ENCODE measurements around the gene GALNT2. TPM values are rescaled to one million over a fixed set of nuclear protein-coding genes. Genes with fewer than 3 reads are reported as not detected.

GALNT2 gene
- total and polyA plus RNA-seq, 2 of the 13 experiments (the other 11 are each of a cell fraction or from before 2014, with no cell fraction given), result 39.3 to 39.6 TPM

- DNase-seq (ENCODE audit: low spot score), result no peak
- BruUV-seq (replicated peaks), result no TSS peak
- Histone ChIP-seq H3K36me3 (replicated peaks in 1 of 2; ENCODE audit: control insufficient read depth in 1 of 2, insufficient read depth in 2 of 2, low read length in 2 of 2) (no peaks in the 10 kb centered on the region), H2AFZ (ENCODE audit: low read length) (no peak overlapping the region), H3K4me2 (ENCODE audit: low read depth, low read length) (no peak overlapping the region), H3K4me1 (ENCODE audit: insufficient read depth, low read length) (no peaks in the 10 kb centered on the region), H4K20me1 (ENCODE audit: insufficient read depth, low read length) (peaks cover under 1% of the 10 kb centered on the region), H3K9me3 (ENCODE audit: low read length) (peaks cover 4% of the 10 kb centered on the region), H3K4me3 (replicated peaks in 1 of 3; ENCODE audit: insufficient read depth in 1 of 3, low read depth in 2 of 3, low read length in 3 of 3) (no peak overlapping the region), H3K9ac (ENCODE audit: insufficient read depth, low read depth, low read length) (no peak overlapping the region), H3K79me2 (ENCODE audit: insufficient read depth, low read length) (peaks cover 7% of the 10 kb centered on the region), H3K27ac (ENCODE audit: extremely low read length, insufficient read depth, low read length) (no peak overlapping the region), H3K27me3 (ENCODE audit: control insufficient read depth in 1 of 2, insufficient read depth in 2 of 2, low read length in 2 of 2) (no peaks in the 10 kb centered on the region)
- no peak for TF ChIP-seq ZSCAN22 (CRISPR knock-in tag; IDR thresholded peaks at IDR 0.05)
- no peak for TF ChIP-seq ELK4 (CRISPR knock-in tag; IDR thresholded peaks at IDR 0.05; ENCODE audit: borderline replicate concordance)
- TF ChIP-seq ATF7-NPFF (CRISPR knock-in tag; IDR thresholded peaks at IDR 0.05; ENCODE audit: low read depth), result no peak
- no peak for TF ChIP-seq ZNF891 (CRISPR knock-in tag; IDR thresholded peaks at IDR 0.05)
- no peak for TF ChIP-seq ZNF788 (CRISPR knock-in tag; IDR thresholded peaks at IDR 0.05; ENCODE audit: borderline replicate concordance)
- no peak for TF ChIP-seq ZFP62 (CRISPR knock-in tag; IDR thresholded peaks at IDR 0.05)
- TF ChIP-seq JARID2 (CRISPR knock-in tag; IDR thresholded peaks at IDR 0.05; ENCODE audit: insufficient replicate concordance), result no peak
- TF ChIP-seq ZNF180 (CRISPR knock-in tag; IDR thresholded peaks at IDR 0.05; ENCODE audit: borderline replicate concordance, low read depth), result no peak
- no peak for TF ChIP-seq REST (IDR thresholded peaks at IDR 0.05; ENCODE audit: borderline replicate concordance in 1 of 2, low read depth in 1 of 2, low read length in 2 of 2)
- TF ChIP-seq CAMTA2 (CRISPR knock-in tag; IDR thresholded peaks at IDR 0.05; ENCODE audit: borderline replicate concordance), result no peak
- no peak for TF ChIP-seq ELF3 (CRISPR knock-in tag; IDR thresholded peaks at IDR 0.05)
- TF ChIP-seq HNF4A (CRISPR knock-in tag; IDR thresholded peaks at IDR 0.05), result no peak
- TF ChIP-seq KMT2A (CRISPR knock-in tag; IDR thresholded peaks at IDR 0.05), result no peak
- TF ChIP-seq ZNF225 (CRISPR knock-in tag; IDR thresholded peaks at IDR 0.05), result no peak
- no peak for TF ChIP-seq SNAI1 (CRISPR knock-in tag; IDR thresholded peaks at IDR 0.05; ENCODE audit: borderline replicate concordance)
- TF ChIP-seq ZNF468 (CRISPR knock-in tag; IDR thresholded peaks at IDR 0.05), result no peak
- no peak for TF ChIP-seq ZNF367 (CRISPR knock-in tag; IDR thresholded peaks at IDR 0.05; ENCODE audit: borderline replicate concordance)
- no peak for TF ChIP-seq ZNF704 (CRISPR knock-in tag; IDR thresholded peaks at IDR 0.05; ENCODE audit: borderline replicate concordance)
- ChIA-PET CTCF (ENCODE audit: low intra/inter-chr PET ratio, low total read pairs) (no interaction called here), POLR2A (no interaction called here)
- FAIRE-seq, result no peak
- in situ Hi-C loops (cut with HindIII; ENCODE audit: extremely low pct_ligation_motif_present, low pct_unique_long_range_greater_than_20kb), result no loop called here
- 98% methylated on average over 6 of the region's 7 CpGs for WGBS (ENCODE audit: low lambda C conversion rate)
- intact Hi-C loops (cut with micrococcal nuclease; ENCODE audit: unreplicated experiment), result no loop called here
- ATAC-seq, result no peak
These were observed 105.0 kb downstream of the GALNT2 start for GRCh38 chr1:230172016-230172537.

Data from HepG2 (cell line).